NB4 (cell line): ENCODE results near the gene KDM6B.

ENCODE experiments used
- MYC ChIP-seq: IDR thresholded peaks from 2 replicates; pipeline ENCODE4 v1.6.1; 2011; ENCODE audit warnings: low read depth, low read length
- POLR2A ChIP-seq: IDR thresholded peaks from 2 replicates; pipeline ENCODE4 v1.6.1; 2011; ENCODE audit warnings: mild to moderate bottlenecking; ENCODE audit not compliant: insufficient read length; ENCODE audit errors: extremely low read depth
- TF ChIP-seq, protein P1 (sequence below): IDR thresholded peaks from one replicate; pipeline ENCODE4 v1.5.1; 2012; ENCODE audit warnings: low read depth, low read length
- TF ChIP-seq, protein P2 (sequence below): IDR thresholded peaks from 2 replicates; pipeline ENCODE4 v1.6.1; 2011; ENCODE audit warnings: low read depth, low read length

DNA sequence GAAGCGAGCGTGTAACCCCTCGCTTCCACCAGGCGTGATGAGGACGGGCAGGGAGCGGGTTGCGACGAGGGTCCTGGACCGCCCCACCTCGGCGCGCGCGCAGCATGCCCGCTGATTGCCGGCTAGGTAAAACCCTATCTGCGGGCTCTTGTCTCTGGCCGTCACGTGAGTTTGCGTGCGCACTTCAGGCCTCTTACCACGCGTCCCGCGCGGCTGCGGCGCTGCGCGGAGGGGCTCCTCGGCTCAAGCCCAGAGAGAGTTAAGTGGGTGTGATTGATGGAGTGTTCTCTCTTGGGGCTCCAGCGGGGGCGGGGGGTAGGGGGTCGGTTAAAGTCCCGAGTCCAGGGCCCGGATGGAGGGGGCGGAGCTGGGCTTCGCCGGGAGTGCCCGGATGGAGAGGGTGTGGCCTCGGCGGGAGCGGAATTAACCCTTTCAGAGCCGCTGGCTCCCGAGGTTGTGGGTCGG is 7.9 kb downstream of the KDM6B start:
- TF ChIP-seq POLR2A = no peak
- TF ChIP-seq, protein P1, sequence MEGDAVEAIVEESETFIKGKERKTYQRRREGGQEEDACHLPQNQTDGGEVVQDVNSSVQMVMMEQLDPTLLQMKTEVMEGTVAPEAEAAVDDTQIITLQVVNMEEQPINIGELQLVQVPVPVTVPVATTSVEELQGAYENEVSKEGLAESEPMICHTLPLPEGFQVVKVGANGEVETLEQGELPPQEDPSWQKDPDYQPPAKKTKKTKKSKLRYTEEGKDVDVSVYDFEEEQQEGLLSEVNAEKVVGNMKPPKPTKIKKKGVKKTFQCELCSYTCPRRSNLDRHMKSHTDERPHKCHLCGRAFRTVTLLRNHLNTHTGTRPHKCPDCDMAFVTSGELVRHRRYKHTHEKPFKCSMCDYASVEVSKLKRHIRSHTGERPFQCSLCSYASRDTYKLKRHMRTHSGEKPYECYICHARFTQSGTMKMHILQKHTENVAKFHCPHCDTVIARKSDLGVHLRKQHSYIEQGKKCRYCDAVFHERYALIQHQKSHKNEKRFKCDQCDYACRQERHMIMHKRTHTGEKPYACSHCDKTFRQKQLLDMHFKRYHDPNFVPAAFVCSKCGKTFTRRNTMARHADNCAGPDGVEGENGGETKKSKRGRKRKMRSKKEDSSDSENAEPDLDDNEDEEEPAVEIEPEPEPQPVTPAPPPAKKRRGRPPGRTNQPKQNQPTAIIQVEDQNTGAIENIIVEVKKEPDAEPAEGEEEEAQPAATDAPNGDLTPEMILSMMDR = no peak
- TF ChIP-seq, protein P2, sequence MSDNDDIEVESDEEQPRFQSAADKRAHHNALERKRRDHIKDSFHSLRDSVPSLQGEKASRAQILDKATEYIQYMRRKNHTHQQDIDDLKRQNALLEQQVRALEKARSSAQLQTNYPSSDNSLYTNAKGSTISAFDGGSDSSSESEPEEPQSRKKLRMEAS = peak; percentile 25
- peak; percentile 34; the same call in 1 of the 2 replicates for TF ChIP-seq MYC
